Activated B cell treated with CpG ODN at 0.5 μM for 24 hours (primary cell): ENCODE results near the gene STK33. TPM values are rescaled to one million over a fixed set of nuclear protein-coding genes. Genes with fewer than 3 reads are reported as not detected.

Source experiments
- ATAC-seq: fragments of 200-7000 bp; cut with Tn5 transposase; one replicate; pipeline ENCODE4 v1.10.0; 2021; ENCODE audit warnings: low read depth, mild to moderate bottlenecking, moderate library complexity
- CTCF ChIA-PET: fragments of 350-600 bp; sonication (Branson Sonifier 250); formaldehyde crosslinking; loops from one replicate; lab custom pipeline; 2021; ENCODE audit warnings: antibody characterized with exemption; lab: Charles Lee
- POLR2A ChIA-PET: fragments of 350-600 bp; sonication (Branson Sonifier 250); formaldehyde crosslinking; loops from one replicate; lab custom pipeline; 2021; ENCODE audit warnings: antibody characterized with exemption; lab: Charles Lee
- DNase-seq: peaks from one replicate; pipeline ENCODE4 v3.0.0; 2022
- H3K27ac Mint-ChIP-seq: one replicate; pipeline ENCODE4 v1.8.0; 2020; ENCODE audit warnings: mixed read lengths
- H3K27me3 Mint-ChIP-seq: one replicate; pipeline ENCODE4 v1.8.0; 2021; ENCODE audit warnings: mixed read lengths
- H3K36me3 Mint-ChIP-seq: one replicate; pipeline ENCODE4 v1.8.0; 2021; ENCODE audit warnings: low read depth, mixed read lengths
- H3K4me1 Mint-ChIP-seq: one replicate; pipeline ENCODE4 v1.8.0; 2021; ENCODE audit warnings: mixed read lengths
- H3K4me3 Mint-ChIP-seq: one replicate; pipeline ENCODE4 v1.8.0; 2020; ENCODE audit warnings: mild to moderate bottlenecking, mixed read lengths
- H3K9me3 Mint-ChIP-seq: one replicate; pipeline ENCODE4 v1.8.0; 2020; ENCODE audit warnings: mixed read lengths
- intact Hi-C: fragments of 100-400 bp; cut with micrococcal nuclease; formaldehyde crosslinking; loops from one replicate; pipeline ENCODE4 v1.15.1; 2024
- total RNA-seq: library from RNA; stranded (reverse); gene quantifications from 2 replicates; pipeline ENCODE4 v1.2.3, GENCODE V29; 2022
- TF ChIP-seq, protein P1 (sequence below): fragments of 200-600 bp; IDR thresholded peaks from one replicate; pipeline ENCODE4 v1.8.0; 2022; ENCODE audit warnings: antibody characterized with exemption, mild to moderate bottlenecking

The STK33 gene
- total RNA-seq, 1 donor from 2014 or later, result 14.0 TPM

- Mint-ChIP-seq H3K4me3 (no peak overlapping the region), H3K27me3 (no peaks in the 10 kb centered on the region), H3K36me3 (no peaks in the 10 kb centered on the region), H3K27ac (no peak overlapping the region), H3K9me3 (peaks cover 4% of the 10 kb centered on the region), H3K4me1 (peaks cover 3% of the 10 kb centered on the region)
- intact Hi-C loops, result no loop called here
- ATAC-seq (no peak), DNase-seq (no peak)
- POLR2A ChIA-PET, result no interaction called here
- CTCF ChIA-PET, result no interaction called here
- TF ChIP-seq, protein P1, sequence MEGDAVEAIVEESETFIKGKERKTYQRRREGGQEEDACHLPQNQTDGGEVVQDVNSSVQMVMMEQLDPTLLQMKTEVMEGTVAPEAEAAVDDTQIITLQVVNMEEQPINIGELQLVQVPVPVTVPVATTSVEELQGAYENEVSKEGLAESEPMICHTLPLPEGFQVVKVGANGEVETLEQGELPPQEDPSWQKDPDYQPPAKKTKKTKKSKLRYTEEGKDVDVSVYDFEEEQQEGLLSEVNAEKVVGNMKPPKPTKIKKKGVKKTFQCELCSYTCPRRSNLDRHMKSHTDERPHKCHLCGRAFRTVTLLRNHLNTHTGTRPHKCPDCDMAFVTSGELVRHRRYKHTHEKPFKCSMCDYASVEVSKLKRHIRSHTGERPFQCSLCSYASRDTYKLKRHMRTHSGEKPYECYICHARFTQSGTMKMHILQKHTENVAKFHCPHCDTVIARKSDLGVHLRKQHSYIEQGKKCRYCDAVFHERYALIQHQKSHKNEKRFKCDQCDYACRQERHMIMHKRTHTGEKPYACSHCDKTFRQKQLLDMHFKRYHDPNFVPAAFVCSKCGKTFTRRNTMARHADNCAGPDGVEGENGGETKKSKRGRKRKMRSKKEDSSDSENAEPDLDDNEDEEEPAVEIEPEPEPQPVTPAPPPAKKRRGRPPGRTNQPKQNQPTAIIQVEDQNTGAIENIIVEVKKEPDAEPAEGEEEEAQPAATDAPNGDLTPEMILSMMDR, result no peak
Measured at GRCh38 chr11:8586184-8586583, 7.8 kb downstream of the STK33 start.

DNA sequence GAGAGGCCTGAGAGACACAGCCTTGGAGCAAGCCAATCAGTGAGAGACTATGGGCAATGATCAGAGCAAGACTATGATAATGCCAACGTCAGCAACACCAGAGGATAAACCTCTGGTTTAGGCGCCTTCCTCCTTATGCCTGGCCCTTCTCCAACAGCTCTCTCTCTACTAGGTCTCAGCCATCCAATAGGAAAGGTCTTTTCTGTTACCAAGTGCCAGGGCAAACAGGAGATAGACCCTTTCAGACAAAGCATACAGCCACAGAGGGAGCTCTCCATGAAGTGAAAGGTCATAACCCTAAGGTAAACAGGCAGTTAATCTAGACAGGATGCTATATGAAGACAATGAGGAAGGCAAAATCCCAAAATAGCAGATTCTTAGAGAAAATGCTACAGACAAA, 9.5 kb downstream of the STK33 start:
- DNase-seq, result no peak
- ChIA-PET POLR2A (no interaction called here), CTCF (interaction anchor here (0.7 kb wide), 1 partner anchor 355 kb away, joined by 6 read pairs; no protein-coding TSS in a partner anchor)
- no peaks in the 10 kb centered on the region for H3K27me3 Mint-ChIP-seq
- TF ChIP-seq, protein P1, result no peak
- H3K36me3 Mint-ChIP-seq, result no peaks in the 10 kb centered on the region
- H3K4me1 Mint-ChIP-seq, result peaks cover 3% of the 10 kb centered on the region
- no peak for ATAC-seq
- H3K27ac Mint-ChIP-seq, result no peak overlapping the region
- intact Hi-C loops, result no loop called here
- peaks cover 11% of the 10 kb centered on the region for H3K9me3 Mint-ChIP-seq
- no peak overlapping the region for H3K4me3 Mint-ChIP-seq

DNA sequence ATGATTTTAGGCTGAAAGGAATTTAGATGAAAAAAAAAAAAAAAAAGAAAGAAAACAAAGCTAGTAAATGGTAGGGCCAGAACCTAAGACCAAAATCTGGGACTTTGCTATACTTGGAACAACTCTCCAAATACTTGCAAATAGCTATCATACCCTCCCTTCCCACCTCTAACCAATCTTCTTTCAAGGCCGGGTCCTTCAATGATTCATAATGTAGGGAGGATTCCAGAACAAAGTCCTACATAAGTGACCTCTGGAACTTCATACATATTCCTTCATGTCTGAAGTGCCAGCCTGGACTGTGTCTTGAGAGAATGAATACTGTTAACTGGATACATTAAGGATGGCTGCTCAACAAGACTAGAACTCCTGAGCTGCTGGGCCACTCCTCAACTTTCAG, 9.9 kb downstream of the STK33 start:
- H3K4me1 Mint-ChIP-seq, result peaks cover 3% of the 10 kb centered on the region
- no peak overlapping the region for H3K4me3 Mint-ChIP-seq
- POLR2A ChIA-PET, result no interaction called here
- no peaks in the 10 kb centered on the region for H3K27me3 Mint-ChIP-seq
- ATAC-seq (no peak), DNase-seq (no peak)
- H3K9me3 Mint-ChIP-seq, result peaks cover 11% of the 10 kb centered on the region
- no peak overlapping the region for H3K27ac Mint-ChIP-seq
- intact Hi-C loops, result no loop called here
- CTCF ChIA-PET, result interaction anchor here (0.7 kb wide), 1 partner anchor 354 kb away, joined by 6 read pairs; no protein-coding TSS in a partner anchor
- no peaks in the 10 kb centered on the region for H3K36me3 Mint-ChIP-seq
- TF ChIP-seq, protein P1, result no peak

GRCh38 chr11:8581300-8581699, 12.7 kb downstream of the STK33 start:
- Mint-ChIP-seq H3K27me3 (no peaks in the 10 kb centered on the region), H3K4me3 (no peak overlapping the region), H3K9me3 (peaks cover 10% of the 10 kb centered on the region), H3K4me1 (peaks cover 3% of the 10 kb centered on the region), H3K36me3 (no peaks in the 10 kb centered on the region), H3K27ac (no peak overlapping the region)
- ATAC-seq (no peak), DNase-seq (no peak)
- CTCF ChIA-PET, result no interaction called here
- POLR2A ChIA-PET, result no interaction called here
- intact Hi-C loops, result no loop called here
- TF ChIP-seq, protein P1, result no peak

DNA sequence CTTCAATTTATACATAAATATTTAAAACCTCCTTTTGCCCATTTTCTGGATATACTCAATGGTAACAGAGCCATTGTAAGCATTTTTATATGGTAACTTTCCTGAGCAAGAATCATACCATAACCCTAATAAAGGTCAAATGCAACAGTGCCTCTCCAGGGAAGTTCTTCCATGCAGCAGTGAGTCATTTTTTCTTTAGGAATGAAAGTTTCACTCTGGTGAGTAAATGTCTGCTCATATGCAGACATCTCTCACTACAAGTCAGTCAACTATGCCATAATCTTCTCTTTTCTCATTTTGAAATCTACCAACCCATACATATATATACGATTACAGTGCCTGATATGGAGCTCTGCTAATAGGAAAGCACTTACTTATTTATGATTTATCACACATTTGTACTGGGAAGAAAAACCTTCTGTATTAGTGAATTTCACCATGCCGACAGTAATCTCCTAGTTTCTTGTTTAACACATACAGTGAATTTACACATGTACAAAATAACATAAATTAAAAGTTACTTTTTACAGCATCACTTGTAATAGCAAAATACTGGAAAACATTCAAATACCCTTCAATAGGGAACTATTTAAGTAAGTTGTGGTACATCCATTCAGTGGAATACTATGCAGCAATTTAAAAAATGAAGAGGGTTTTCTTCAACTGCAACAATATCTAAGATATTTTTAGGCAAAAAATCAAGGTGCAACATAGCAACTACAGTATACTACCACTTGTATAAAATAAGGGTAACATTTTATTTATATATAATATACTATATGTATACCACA, 16.0 kb downstream of the STK33 start:
- intact Hi-C loops, result no loop called here
- peaks cover 10% of the 10 kb centered on the region for H3K9me3 Mint-ChIP-seq
- H3K4me1 Mint-ChIP-seq, result peaks cover 3% of the 10 kb centered on the region
- TF ChIP-seq, protein P1, result no peak
- ATAC-seq (no peak), DNase-seq (no peak)
- H3K27me3 Mint-ChIP-seq, result no peaks in the 10 kb centered on the region
- no peak overlapping the region for H3K27ac Mint-ChIP-seq
- no peak overlapping the region for H3K4me3 Mint-ChIP-seq
- POLR2A ChIA-PET, result no interaction called here
- H3K36me3 Mint-ChIP-seq, result no peaks in the 10 kb centered on the region
- CTCF ChIA-PET, result interaction anchor here (1.5 kb wide), 1 partner anchor 336 kb away, joined by 3 read pairs; no protein-coding TSS in a partner anchor
